NCI-H2081 treated with DMSO at 0.1 percent for 48 hours (cell line): ENCODE measurements around the gene WFDC10A.
"Not testable (repeated sequence)": the region's sequence is repeated elsewhere in the genome, so short reads cannot be mapped to it uniquely, and the experiment has no call there.

Experiments used
- DNase-seq: peaks from one replicate; lab custom pipeline; 2025; lab: John Stamatoyannopoulos, UW

The WFDC10A gene

GRCh38 chr20:45629496-45630100 is at the start of gene WFDC10A:
Gene WFDC10A (plus strand): TSS chr20:45629739. CDS start chr20:45629814, 75 bp downstream.
- no peak for DNase-seq

GRCh38 chr20:45581702-45582101 is 47.8 kb upstream of the WFDC10A start:
- DNase-seq, result no peak

GRCh38 chr20:45583502-45583901 is 46.0 kb upstream of the WFDC10A start:
- DNase-seq, result no peak

- DNase-seq, result not testable (repeated sequence)
Measured at GRCh38 chr20:45584294-45584693, 45.2 kb upstream of the WFDC10A start.

- not testable (repeated sequence) for DNase-seq
Measured at GRCh38 chr20:45585986-45586385, 43.6 kb upstream of the WFDC10A start.

- DNase-seq, result no peak
Measured at GRCh38 chr20:45588800-45589199, 40.7 kb upstream of the WFDC10A start.

GRCh38 chr20:45589725-45590124 is 39.8 kb upstream of the WFDC10A start:
- no peak for DNase-seq

- DNase-seq, result no peak
Measured at GRCh38 chr20:45592574-45593189, 36.9 kb upstream of the WFDC10A start.

- no peak for DNase-seq
Measured at GRCh38 chr20:45593498-45593897, 36.0 kb upstream of the WFDC10A start.

- DNase-seq, result no peak
Measured at GRCh38 chr20:45595235-45595634, 34.3 kb upstream of the WFDC10A start.

GRCh38 chr20:45607810-45608209 is 21.7 kb upstream of the WFDC10A start:
- no peak for DNase-seq

GRCh38 chr20:45611054-45611453 is 18.5 kb upstream of the WFDC10A start:
- no peak for DNase-seq

- no peak for DNase-seq
Measured at GRCh38 chr20:45612314-45612713, 17.2 kb upstream of the WFDC10A start.

GRCh38 chr20:45617591-45617990 is 11.9 kb upstream of the WFDC10A start:
- no peak for DNase-seq

- no peak for DNase-seq
Measured at GRCh38 chr20:45621593-45621992, 7.9 kb upstream of the WFDC10A start.

- no peak for DNase-seq
Measured at GRCh38 chr20:45626540-45626939, 3.0 kb upstream of the WFDC10A start.

GRCh38 chr20:45630371-45630770 is 832 bp downstream of the WFDC10A start:
- DNase-seq, result no peak

GRCh38 chr20:45631184-45631583 is 1.6 kb downstream of the WFDC10A start, which contains the start of gene WFDC9:
Gene WFDC9 (minus strand): TSS chr20:45631284. CDS start chr20:45610181, 21,103 bp downstream.
- DNase-seq, result no peak

GRCh38 chr20:45636513-45636912 is 7.0 kb downstream of the WFDC10A start:
- no peak for DNase-seq

- no peak for DNase-seq
Measured at GRCh38 chr20:45639687-45640086, 10.1 kb downstream of the WFDC10A start.

- not testable (repeated sequence) for DNase-seq
Measured at GRCh38 chr20:45641076-45641475, 11.5 kb downstream of the WFDC10A start.

GRCh38 chr20:45645869-45646268 is 16.3 kb downstream of the WFDC10A start:
- DNase-seq, result not testable (repeated sequence)

GRCh38 chr20:45646875-45647274 is 17.3 kb downstream of the WFDC10A start:
- DNase-seq, result no peak
